ENCODE measurements around the gene TRIO.

The TRIO gene

GRCh38 chr5:14123974-14124482, 19.1 kb upstream of the TRIO start:
- DNase-seq: no peak

GRCh38 chr5:14125262-14125661, 17.9 kb upstream of the TRIO start:
- no peak for DNase-seq

GRCh38 chr5:14127587-14127986, 15.6 kb upstream of the TRIO start:
- no peak for DNase-seq

GRCh38 chr5:14128079-14128478, 15.1 kb upstream of the TRIO start:
- DNase-seq: no peak

- DNase-seq: no peak
These were observed 14.0 kb upstream of the TRIO start for GRCh38 chr5:14129123-14129522.

- DNase-seq: no peak
These were observed 11.2 kb upstream of the TRIO start for GRCh38 chr5:14131855-14132503.

GRCh38 chr5:14133394-14133793, 9.7 kb upstream of the TRIO start:
- no peak for DNase-seq

GRCh38 chr5:14134083-14134482, 9.1 kb upstream of the TRIO start:
- no peak for DNase-seq

GRCh38 chr5:14134771-14135170, 8.4 kb upstream of the TRIO start:
- DNase-seq: no peak

GRCh38 chr5:14135621-14136020, 7.5 kb upstream of the TRIO start:
- no peak for DNase-seq

GRCh38 chr5:14136228-14136627, 6.9 kb upstream of the TRIO start:
- DNase-seq: no peak

- DNase-seq: no peak
These were observed 4.3 kb upstream of the TRIO start for GRCh38 chr5:14138608-14139540.

- no peak for DNase-seq
These were observed 1.4 kb upstream of the TRIO start for GRCh38 chr5:14141764-14142163.

GRCh38 chr5:14142202-14142826, 828 bp upstream of the TRIO start:
- no peak for DNase-seq

- no peak for DNase-seq
These were observed 351 bp downstream of the TRIO start for GRCh38 chr5:14143546-14143840.

GRCh38 chr5:14143841-14144585, 871 bp downstream of the TRIO start:
- DNase-seq: no peak

GRCh38 chr5:14144586-14145434, 1.7 kb downstream of the TRIO start:
- no peak for DNase-seq

- DNase-seq: no peak
These were observed 2.5 kb downstream of the TRIO start for GRCh38 chr5:14145435-14146334.

GRCh38 chr5:14146725-14147124, 3.6 kb downstream of the TRIO start:
- DNase-seq: no peak

- no peak for DNase-seq
These were observed 4.1 kb downstream of the TRIO start for GRCh38 chr5:14147210-14147609.

- DNase-seq: no peak
These were observed 5.3 kb downstream of the TRIO start for GRCh38 chr5:14148483-14148882.

Data from SIG-M5 (cell line).